Renal cortex interstitium (tissue), 15 donors: ENCODE measurements around the gene GKAP1. TPM values are rescaled to one million over a fixed set of nuclear protein-coding genes. Genes with fewer than 3 reads are reported as not detected.
"Not testable (repeated sequence)": the region's sequence is repeated elsewhere in the genome, so short reads cannot be mapped to it uniquely, and the experiment has no call there.

Experiments
- DNase-seq, 11 donors: peaks; one replicate each; pipeline ENCODE4 v3.0.0-alpha.2; 2013; ENCODE audit warnings: low read depth in 9 of 11, low spot score in 4 of 11; ENCODE audit errors: extremely low read depth in 1 of 11
- long read RNA-seq, 16 experiments: transcript quantifications; one replicate each; lab custom pipeline, GENCODE V29; 2026
- polyA plus RNA-seq, 3 donors: library from polyadenylated mRNA; unstranded; fragments of 120-200 nt; gene quantifications; one replicate each; pipeline ENCODE4 v1.2.1, GENCODE V29; 2013; ENCODE audit not compliant: insufficient read length in 3 of 3

GKAP1 gene
- 10 to 100 TPM; 16.3 to 20.2 (median 17.4) TPM for polyA plus RNA-seq
- long read RNA-seq, donor 1, result 0 reads
- long read RNA-seq, donor 2, result 0 reads
- long read RNA-seq, donor 3, partial matches to known transcripts, result 0 of 2 reads
- long read RNA-seq, donor 3, other reads (novel, unspliced or antisense), result 0 of 2 reads
- long read RNA-seq, donor 4, partial matches to known transcripts, result 0 of 2 reads
- long read RNA-seq, donor 4, other reads (novel, unspliced or antisense), result 0 of 2 reads
- long read RNA-seq, donor 5, result 0 reads
- long read RNA-seq, donor 6, partial matches to known transcripts, result 0 of 1 reads
- long read RNA-seq, donor 6, other reads (novel, unspliced or antisense), result 0 of 1 reads
- long read RNA-seq, donor 7, partial matches to known transcripts, result 6 of 7 reads
- long read RNA-seq, donor 7, other reads (novel, unspliced or antisense), result 0 of 7 reads
- long read RNA-seq, donor 8, partial matches to known transcripts, result 0 of 2 reads
- long read RNA-seq, donor 8, other reads (novel, unspliced or antisense), result 0 of 2 reads
- long read RNA-seq, donor 9, partial matches to known transcripts, result 0 of 3 reads
- long read RNA-seq, donor 9, other reads (novel, unspliced or antisense), result 0 of 3 reads
- long read RNA-seq, donor 10, partial matches to known transcripts, result 0 of 1 reads
- long read RNA-seq, donor 10, other reads (novel, unspliced or antisense), result 0 of 1 reads
- long read RNA-seq, donor 11, result 0 reads
- long read RNA-seq, donor 12, partial matches to known transcripts, result 0 of 1 reads
- long read RNA-seq, donor 12, other reads (novel, unspliced or antisense), result 0 of 1 reads
- long read RNA-seq, donor 13, result 0 reads
- long read RNA-seq, donor 14, partial matches to known transcripts, result 0 of 1 reads
- long read RNA-seq, donor 14, other reads (novel, unspliced or antisense), result 0 of 1 reads
- long read RNA-seq, donor 15, partial matches to known transcripts, result 0 of 2 reads
- long read RNA-seq, donor 15, other reads (novel, unspliced or antisense), result 0 of 2 reads
- long read RNA-seq, donor 16, partial matches to known transcripts, result 0 of 6 reads
- long read RNA-seq, donor 16, other reads (novel, unspliced or antisense), result 0 of 6 reads

GRCh38 chr9:83817356-83818278, at the start of gene GKAP1:
GKAP1 (minus strand) TSS chr9:83817769; CDS start chr9:83806517, 11,252 bp downstream.
- DNase-seq, result peak in 8 of 11 donors; percentile 15 to 57 (median 40)

- DNase-seq, result not testable (repeated sequence)
These were observed 32.3 kb upstream of the GKAP1 start for GRCh38 chr9:83849895-83850294.

- DNase-seq, result not testable (repeated sequence)
These were observed 19.6 kb upstream of the GKAP1 start for GRCh38 chr9:83837070-83837643.

- DNase-seq, result not testable (repeated sequence)
These were observed 13.0 kb upstream of the GKAP1 start for GRCh38 chr9:83830426-83831071.

GRCh38 chr9:83824986-83825623, 7.5 kb upstream of the GKAP1 start:
- not testable (repeated sequence) for DNase-seq

- DNase-seq, result peak in 5 of 11 donors; percentile 3 to 9 (median 7)
These were observed 586 bp downstream of the GKAP1 start for GRCh38 chr9:83817011-83817355.

GRCh38 chr9:83815120-83815519, 2.4 kb downstream of the GKAP1 start:
- DNase-seq, result not testable (repeated sequence)

GRCh38 chr9:83809213-83809612, 8.4 kb downstream of the GKAP1 start:
- DNase-seq, result not testable (repeated sequence)

- not testable (repeated sequence) for DNase-seq
These were observed 13.1 kb downstream of the GKAP1 start for GRCh38 chr9:83804454-83804853.

GRCh38 chr9:83803941-83804340, 13.6 kb downstream of the GKAP1 start:
- not testable (repeated sequence) for DNase-seq

GRCh38 chr9:83800236-83801033, 17.1 kb downstream of the GKAP1 start:
- no peak for DNase-seq

- DNase-seq, result peak in 1 of 11 donors; percentile 2
These were observed 23.5 kb downstream of the GKAP1 start for GRCh38 chr9:83794051-83794450.

- no peak for DNase-seq
These were observed 24.8 kb downstream of the GKAP1 start for GRCh38 chr9:83792746-83793145.

GRCh38 chr9:83778164-83778563, 39.4 kb downstream of the GKAP1 start:
- DNase-seq, result no peak

GRCh38 chr9:83775932-83776331, 41.6 kb downstream of the GKAP1 start:
- no peak for DNase-seq

- DNase-seq, result no peak
These were observed 44.7 kb downstream of the GKAP1 start for GRCh38 chr9:83772860-83773259.
